Progenitor cell of endocrine pancreas (in vitro differentiated cells): ENCODE measurements around the gene P4HB. TPM values are rescaled to one million over a fixed set of nuclear protein-coding genes. Genes with fewer than 3 reads are reported as not detected.

Experiments
- DNase-seq: peaks from one replicate; pipeline ENCODE4 v3.0.0; 2021; ENCODE audit warnings: low spot score; ENCODE audit not compliant: unreplicated experiment
- H3K27ac Mint-ChIP-seq: 2 replicates; pipeline ENCODE4 v1.8.0; 2021; ENCODE audit warnings: mild to moderate bottlenecking, moderate library complexity, mixed read lengths
- H3K27me3 Mint-ChIP-seq: 2 replicates; pipeline ENCODE4 v1.8.0; 2021; ENCODE audit warnings: mixed read lengths
- H3K36me3 Mint-ChIP-seq: 2 replicates; pipeline ENCODE4 v1.8.0; 2022; ENCODE audit warnings: mixed read lengths; ENCODE audit not compliant: insufficient read depth
- H3K4me1 Mint-ChIP-seq: 2 replicates; pipeline ENCODE4 v1.8.0; 2021; ENCODE audit warnings: low read depth, mixed read lengths
- H3K4me3 Mint-ChIP-seq: 2 replicates; pipeline ENCODE4 v1.8.0; 2021; ENCODE audit warnings: low read depth, mild to moderate bottlenecking, moderate library complexity, mixed read lengths
- H3K9me3 Mint-ChIP-seq: 2 replicates; pipeline ENCODE4 v1.8.0; 2021; ENCODE audit warnings: low read depth, mixed read lengths
- CTCF ChIP-seq: fragments of 200-600 bp; sonication (generic); IDR thresholded peaks from one replicate; pipeline ENCODE4 v1.5.0; 2021; ENCODE audit warnings: antibody characterized with exemption, mild to moderate bottlenecking; ENCODE audit not compliant: unreplicated experiment
- total RNA-seq: library from RNA; stranded (reverse); gene quantifications from 2 replicates; pipeline ENCODE4 v1.2.1, GENCODE V29; 2021

Gene P4HB
- total RNA-seq, 1 donor from 2014 or later: 484 TPM

DNA sequence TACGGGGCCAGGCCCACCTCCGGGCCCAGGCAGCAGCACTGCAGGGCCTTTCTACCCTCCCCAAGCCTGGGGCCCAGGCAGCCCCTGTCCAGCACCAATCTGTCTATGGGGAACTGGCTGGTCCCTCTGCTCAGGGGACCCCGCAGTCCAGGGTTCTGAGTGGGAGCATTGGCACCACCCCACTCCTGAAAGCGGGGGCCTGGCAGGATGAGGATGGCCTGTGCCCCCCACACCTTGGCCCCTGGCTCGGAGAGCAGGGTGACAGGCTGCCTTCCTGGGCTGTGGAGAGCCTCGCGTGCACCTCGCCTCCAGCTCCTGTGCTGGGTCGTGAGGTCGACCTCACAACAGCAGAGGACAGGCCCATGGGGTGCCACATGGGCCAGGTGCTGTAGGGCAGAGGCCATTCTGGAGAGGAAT, 43.1 kb upstream of the P4HB start:
- Mint-ChIP-seq H3K4me3 (no peak overlapping the region), H3K27ac (no peak overlapping the region), H3K9me3 (no peaks in the 10 kb centered on the region), H3K27me3 (peaks cover 9% of the 10 kb centered on the region), H3K4me1 (no peaks in the 10 kb centered on the region), H3K36me3 (peaks cover 12% of the 10 kb centered on the region)
- TF ChIP-seq CTCF: no peak
- no peak for DNase-seq

GRCh38 chr17:81902653-81903414, 42.5 kb upstream of the P4HB start:
- no peak for DNase-seq
- Mint-ChIP-seq H3K36me3 (peaks cover 14% of the 10 kb centered on the region), H3K4me3 (no peak overlapping the region), H3K4me1 (no peaks in the 10 kb centered on the region), H3K27me3 (peaks cover 9% of the 10 kb centered on the region), H3K9me3 (no peaks in the 10 kb centered on the region), H3K27ac (no peak overlapping the region)
- no peak for TF ChIP-seq CTCF

DNA sequence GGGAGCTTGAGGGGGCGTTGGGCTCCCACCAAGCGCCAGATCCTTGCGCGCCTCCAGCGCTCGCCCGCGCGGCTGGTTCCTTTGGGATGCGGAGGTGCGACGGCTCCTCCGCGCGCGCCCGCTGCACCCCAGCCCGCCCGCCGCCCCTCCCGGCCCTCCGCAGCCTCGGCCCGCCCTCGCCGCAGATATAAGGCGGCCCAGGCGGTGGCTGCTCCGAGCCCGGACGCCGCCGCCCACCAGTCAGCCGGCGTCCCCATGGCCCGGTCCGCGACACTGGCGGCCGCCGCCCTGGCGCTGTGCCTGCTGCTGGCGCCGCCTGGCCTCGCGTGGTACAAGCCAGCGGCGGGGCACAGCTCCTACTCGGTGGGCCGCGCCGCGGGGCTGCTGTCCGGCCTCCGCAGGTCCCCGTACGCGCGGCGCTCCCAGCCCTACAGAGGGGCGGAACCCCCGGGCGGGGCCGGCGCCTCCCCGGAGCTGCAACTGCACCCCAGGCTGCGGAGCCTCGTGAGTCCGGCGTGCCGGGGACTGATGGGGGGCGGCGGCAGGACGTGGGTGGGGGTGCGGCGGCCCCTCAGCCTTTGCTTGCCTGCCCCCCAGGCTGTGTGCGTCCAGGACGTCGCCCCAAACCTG, 41.8 kb upstream of the P4HB start, which contains the start of gene NPB:
Gene NPB (plus strand): TSS at position 216 of the 630 bp plus-strand sequence. CDS start 40 bp downstream, at position 256.
- no peak for TF ChIP-seq CTCF

DNA sequence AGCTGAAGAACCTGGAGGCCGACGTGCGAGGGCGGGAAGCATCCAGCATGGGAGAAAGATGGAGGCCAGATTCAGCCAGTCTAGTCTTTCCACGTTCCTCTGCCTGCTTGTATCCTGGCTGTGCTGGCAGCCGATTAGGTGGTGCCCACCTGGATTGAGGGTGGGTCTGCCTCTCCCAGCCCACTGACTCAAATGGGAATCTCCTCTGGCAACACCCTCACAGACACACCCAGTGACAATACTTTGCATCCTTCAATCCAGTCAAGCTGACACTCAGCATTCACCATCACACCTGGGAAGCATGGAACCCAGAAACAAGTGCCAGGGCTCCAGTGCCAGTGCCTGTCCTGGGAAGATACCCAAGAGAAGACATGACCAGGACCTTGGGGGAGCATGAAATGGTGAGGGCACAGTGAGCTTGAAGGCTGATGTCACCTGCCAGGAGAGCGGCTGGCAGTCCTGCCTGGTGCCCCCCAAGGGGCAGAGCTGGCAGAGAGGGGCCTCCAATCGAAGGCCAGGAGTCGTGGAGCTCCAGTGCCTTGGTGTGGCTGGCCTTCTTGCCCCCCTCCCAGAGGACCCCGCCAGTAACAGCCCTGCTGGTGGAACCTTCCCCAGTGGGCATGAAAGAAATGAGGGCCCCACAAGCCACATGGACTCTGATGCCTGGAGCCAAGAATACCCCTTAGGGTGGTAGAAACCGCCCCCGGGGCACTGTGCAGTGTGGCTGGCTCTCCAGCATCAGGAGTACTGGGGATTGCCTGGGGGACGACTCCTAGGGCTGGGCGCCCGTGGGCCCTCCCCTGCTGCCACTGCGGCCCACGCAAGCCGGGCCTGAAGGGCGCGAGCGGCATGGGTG, 41.1 kb upstream of the P4HB start:
- H3K4me3 Mint-ChIP-seq: peak overlapping the region; percentile 47
- H3K9me3 Mint-ChIP-seq: no peaks in the 10 kb centered on the region
- peaks cover 9% of the 10 kb centered on the region for H3K27me3 Mint-ChIP-seq
- H3K36me3 Mint-ChIP-seq: peaks cover 16% of the 10 kb centered on the region
- TF ChIP-seq CTCF: no peak
- no peak overlapping the region for H3K27ac Mint-ChIP-seq
- no peak for DNase-seq
- H3K4me1 Mint-ChIP-seq: no peaks in the 10 kb centered on the region

More for the DNA sequence above, 41.8 kb upstream of the P4HB start, which contains the start of gene NPB:
- Mint-ChIP-seq H3K4me1 (no peaks in the 10 kb centered on the region), H3K27me3 (peaks cover 9% of the 10 kb centered on the region), H3K27ac (no peak within 1 kb of the TSS), H3K4me3 (no peak within 1 kb of the TSS), H3K9me3 (no peaks in the 10 kb centered on the region), H3K36me3 (peaks cover 16% of the 10 kb centered on the region)
- DNase-seq: no peak
